HG02870 (cell line): ENCODE data around the gene CENPVL1.
"Not testable (repeated sequence)": the region's sequence is repeated elsewhere in the genome, so short reads cannot be mapped to it uniquely, and the experiment has no call there.

ENCODE experiments used
- ATAC-seq: cut with Tn5 transposase; IDR thresholded peaks from one replicate; pipeline ENCODE4 v1.9.1; 2021; ENCODE audit warnings: mild to moderate bottlenecking, moderate library complexity; ENCODE audit not compliant: unreplicated experiment

CENPVL1 gene

DNA sequence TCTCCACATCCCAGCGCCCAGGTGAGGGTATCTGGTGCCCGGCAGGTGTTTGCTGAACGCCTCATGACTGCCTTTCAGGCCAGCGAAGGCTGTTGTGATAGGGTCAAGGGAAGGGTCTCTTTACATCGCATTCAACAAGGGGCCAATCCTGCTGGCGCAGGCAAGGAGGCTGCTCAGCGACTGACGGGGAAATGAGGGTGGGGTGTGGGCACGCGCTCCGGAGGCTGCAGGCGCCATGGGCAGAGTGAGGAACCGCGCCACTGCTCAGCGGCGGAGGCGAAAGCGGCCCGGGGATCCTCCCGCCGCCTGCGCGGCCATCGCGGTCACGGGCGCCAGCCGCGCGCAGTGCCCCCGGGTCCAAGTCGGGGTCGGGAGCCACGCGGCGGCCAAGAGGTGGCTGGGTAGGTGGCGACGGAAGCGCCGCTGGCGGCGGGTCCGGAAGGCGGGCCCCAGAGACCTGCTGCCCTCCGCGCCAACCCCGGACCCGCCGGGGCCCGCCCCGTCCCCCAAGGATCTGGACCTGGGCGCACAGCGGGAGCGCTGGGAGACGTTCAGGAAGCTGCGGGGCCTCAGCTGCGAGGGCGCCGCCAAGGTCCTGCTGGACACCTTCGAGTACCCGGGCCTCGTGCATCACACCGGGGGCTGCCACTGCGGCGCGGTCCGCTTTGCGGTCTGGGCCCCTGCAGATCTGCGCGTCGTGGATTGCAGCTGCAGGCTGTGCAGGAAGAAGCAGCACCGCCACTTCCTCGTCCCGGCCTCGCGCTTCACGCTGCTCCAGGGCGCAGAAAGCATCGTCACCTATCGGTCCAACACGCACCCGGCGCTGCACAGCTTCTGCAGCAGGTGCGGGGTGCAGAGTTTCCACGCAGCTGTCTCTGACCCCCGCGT, at the start of gene CENPVL1:
Gene CENPVL1, plus strand, starts transcription at position 236 of the 888 bp plus-strand sequence. Its CDS starts 0 bp downstream, at position 236.
- not testable (repeated sequence) for ATAC-seq

DNA sequence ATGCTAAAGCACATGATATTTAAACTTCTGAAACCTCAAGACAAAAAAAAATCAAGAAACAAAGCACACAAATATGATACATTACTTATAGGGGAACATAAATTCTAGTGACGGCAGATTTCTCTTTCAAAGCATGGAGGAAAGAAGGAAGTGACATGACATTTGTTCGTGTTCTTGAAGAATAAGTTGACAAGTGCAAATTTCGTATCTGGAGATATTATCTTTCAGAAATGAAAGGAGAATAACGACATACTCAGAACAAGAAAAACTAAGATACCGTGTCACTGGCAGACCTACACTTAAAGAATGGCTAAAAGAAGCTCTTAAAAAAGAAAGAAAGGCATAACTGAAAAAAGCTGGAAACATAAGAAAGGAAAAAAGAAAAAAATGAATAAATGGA, 44.3 kb upstream of the CENPVL1 start:
- no peak for ATAC-seq

DNA sequence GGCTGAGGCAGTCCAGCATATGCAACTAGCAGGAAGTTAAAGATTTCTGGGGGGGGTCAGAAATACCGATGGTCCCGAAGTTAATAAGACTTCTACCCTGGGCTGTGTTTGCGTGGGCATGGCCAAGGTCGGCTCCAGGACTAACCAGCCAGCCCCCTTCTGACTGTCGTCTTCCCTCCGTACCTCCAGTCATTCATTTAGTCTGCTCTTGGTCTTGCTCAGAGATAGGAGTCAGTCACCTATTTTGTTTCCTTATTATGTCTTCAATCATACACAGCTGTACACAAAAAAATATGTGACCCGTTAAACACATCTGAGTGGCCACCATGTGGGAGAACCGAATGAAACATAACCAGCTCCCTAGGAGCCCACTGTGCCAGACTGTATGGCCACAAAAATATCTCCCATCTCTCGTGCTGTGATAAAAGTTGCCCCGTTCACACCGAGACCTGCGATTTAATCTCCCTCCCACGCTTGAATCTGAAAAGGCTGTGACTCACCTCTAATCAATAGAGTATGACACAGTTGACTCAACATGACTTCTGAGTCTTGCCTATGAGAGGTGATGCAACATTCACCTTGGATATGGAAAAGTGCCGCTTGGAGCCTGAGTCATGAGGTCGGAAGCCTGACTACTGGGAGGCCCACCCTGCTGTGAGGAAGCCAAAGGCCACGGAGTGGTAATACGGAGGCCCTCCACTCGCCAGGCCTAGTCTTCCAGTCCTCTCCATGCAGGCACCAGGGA, 30.5 kb upstream of the CENPVL1 start:
- not testable (repeated sequence) for ATAC-seq

DNA sequence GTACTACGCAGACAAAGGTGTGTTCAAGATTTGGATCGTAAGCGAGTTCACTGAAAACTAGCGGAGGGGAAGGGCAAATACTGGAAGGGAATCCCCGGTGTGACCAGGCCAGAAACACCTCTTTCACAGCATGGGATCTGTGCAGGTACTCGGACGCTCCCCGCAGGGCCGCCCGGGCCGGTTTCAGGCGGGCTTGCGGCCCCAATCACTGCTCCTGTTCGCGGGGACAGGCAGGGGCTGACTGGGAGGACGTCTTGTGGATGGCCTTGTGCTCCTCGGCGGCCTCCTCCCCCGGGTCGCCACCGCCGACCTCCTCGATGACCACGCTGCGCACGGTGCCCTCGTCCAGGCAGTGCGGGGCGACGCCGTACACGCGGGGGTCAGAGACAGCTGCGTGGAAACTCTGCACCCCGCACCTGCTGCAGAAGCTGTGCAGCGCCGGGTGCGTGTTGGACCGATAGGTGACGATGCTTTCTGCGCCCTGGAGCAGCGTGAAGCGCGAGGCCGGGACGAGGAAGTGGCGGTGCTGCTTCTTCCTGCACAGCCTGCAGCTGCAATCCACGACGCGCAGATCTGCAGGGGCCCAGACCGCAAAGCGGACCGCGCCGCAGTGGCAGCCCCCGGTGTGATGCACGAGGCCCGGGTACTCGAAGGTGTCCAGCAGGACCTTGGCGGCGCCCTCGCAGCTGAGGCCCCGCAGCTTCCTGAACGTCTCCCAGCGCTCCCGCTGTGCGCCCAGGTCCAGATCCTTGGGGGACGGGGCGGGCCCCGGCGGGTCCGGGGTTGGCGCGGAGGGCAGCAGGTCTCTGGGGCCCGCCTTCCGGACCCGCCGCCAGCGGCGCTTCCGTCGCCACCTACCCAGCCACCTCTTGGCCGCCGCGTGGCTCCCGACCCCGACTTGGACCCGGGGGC, 28.2 kb upstream of the CENPVL1 start:
- ATAC-seq, result not testable (repeated sequence)

DNA sequence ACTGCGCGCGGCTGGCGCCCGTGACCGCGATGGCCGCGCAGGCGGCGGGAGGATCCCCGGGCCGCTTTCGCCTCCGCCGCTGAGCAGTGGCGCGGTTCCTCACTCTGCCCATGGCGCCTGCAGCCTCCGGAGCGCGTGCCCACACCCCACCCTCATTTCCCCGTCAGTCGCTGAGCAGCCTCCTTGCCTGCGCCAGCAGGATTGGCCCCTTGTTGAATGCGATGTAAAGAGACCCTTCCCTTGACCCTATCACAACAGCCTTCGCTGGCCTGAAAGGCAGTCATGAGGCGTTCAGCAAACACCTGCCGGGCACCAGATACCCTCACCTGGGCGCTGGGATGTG, 27.6 kb upstream of the CENPVL1 start, which contains the start of gene CENPVL2:
Gene CENPVL2, minus strand, starts transcription at position 112 of the 343 bp plus-strand sequence. Its CDS starts 0 bp downstream, at position 112.
- not testable (repeated sequence) for ATAC-seq

DNA sequence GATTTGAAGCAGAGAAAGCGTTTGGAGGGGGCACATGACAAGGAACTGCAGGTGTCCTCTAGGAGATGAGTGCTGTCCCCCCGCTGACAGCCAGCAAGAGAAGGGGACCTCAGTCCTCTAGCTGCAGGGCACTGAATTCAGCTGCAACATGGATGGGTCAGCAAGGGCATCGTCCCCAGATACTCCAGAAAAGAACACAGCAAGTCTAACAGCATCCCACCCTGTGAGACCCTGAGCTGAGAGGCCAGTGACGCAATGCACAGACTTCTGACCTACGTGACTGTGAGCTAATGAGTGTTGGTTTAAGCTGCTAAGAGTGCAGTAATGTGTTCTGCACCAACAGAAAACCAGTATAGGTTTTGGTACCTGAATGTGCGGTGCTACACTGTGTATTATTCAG, 16.1 kb upstream of the CENPVL1 start:
- ATAC-seq, result no peak

DNA sequence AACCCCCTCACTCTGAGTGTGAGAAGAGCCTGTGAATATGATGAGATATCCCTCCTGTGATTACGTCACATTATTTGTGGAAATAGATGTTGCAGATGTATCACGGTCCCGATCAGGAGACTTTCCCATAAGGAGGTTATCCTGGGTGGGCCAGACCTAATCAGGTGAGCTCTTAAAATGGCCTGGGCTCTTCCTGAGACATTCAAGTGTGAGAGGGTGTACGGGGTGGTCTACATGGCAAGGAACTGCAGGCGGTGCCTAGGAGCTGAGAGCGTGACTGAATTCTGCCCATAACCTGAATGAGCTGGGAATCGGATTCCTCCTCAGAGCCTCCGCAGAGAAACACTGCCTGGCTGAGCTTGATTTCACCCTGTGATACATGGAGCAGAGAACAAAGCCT, 12.9 kb upstream of the CENPVL1 start:
- ATAC-seq, result no peak

DNA sequence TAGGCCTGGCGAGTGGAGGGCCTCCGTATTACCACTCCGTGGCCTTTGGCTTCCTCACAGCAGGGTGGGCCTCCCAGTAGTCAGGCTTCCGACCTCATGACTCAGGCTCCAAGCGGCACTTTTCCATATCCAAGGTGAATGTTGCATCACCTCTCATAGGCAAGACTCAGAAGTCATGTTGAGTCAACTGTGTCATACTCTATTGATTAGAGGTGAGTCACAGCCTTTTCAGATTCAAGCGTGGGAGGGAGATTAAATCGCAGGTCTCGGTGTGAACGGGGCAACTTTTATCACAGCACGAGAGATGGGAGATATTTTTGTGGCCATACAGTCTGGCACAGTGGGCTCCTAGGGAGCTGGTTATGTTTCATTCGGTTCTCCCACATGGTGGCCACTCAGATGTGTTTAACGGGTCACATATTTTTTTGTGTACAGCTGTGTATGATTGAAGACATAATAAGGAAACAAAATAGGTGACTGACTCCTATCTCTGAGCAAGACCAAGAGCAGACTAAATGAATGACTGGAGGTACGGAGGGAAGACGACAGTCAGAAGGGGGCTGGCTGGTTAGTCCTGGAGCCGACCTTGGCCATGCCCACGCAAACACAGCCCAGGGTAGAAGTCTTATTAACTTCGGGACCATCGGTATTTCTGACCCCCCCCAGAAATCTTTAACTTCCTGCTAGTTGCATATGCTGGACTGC, 2.8 kb downstream of the CENPVL1 start:
- not testable (repeated sequence) for ATAC-seq

DNA sequence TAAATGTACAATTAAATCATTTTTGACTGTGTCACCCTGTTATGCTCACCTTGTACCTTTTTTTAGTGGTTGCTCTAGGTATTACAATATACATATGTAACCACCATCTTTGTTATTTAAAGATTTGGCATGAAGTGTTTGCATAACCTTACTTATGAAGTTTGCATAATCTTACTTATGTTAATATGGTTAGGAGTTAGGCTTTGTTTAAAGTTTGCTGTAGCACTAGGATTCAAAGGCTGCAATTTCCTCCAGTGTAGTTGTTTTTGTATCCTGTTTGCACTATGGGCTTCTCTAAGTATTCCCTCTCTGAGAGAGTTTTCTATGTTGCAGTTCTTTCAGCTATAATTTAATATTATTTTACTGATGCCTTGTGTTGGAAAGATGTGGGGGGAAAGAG, 17.9 kb downstream of the CENPVL1 start:
- no peak for ATAC-seq

DNA sequence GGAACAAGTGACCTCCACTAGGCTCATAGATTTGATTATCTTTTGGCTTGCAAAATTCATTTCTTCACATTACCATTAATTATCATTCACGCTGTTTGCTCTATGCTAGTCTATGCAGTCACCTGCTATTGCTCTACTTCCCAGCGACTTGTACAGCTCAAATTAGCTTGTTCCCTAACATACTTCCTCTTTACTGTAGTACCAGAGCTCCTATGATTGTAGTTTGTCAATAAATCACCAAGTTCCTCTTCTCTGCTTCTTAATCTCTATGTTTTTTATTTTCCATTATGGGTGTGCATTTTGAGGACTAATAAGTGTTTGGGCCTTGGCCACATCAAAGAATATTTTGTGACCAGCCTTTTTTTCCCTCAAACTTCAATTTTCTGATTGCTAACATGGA, 26.8 kb downstream of the CENPVL1 start:
- ATAC-seq, result no peak

DNA sequence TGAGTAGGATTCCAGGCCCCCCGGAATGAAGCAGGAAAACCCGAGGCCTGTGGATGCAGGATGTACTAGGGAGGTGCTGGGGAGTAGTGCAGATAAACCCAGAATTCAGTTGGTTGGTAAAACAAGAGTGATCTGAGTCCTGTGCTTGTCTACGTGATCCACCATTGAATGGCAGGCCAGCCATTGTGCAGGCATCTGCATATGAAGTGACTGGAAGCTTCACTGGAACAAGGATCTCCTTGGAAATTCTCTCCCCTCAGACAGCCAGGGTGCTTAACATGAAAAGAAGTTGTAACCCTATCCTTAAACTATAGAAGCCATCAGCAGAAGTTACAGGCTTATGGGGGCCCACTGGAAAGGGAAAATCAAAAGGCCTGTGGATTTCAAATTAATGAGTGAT, 32.3 kb downstream of the CENPVL1 start:
- no peak for ATAC-seq

DNA sequence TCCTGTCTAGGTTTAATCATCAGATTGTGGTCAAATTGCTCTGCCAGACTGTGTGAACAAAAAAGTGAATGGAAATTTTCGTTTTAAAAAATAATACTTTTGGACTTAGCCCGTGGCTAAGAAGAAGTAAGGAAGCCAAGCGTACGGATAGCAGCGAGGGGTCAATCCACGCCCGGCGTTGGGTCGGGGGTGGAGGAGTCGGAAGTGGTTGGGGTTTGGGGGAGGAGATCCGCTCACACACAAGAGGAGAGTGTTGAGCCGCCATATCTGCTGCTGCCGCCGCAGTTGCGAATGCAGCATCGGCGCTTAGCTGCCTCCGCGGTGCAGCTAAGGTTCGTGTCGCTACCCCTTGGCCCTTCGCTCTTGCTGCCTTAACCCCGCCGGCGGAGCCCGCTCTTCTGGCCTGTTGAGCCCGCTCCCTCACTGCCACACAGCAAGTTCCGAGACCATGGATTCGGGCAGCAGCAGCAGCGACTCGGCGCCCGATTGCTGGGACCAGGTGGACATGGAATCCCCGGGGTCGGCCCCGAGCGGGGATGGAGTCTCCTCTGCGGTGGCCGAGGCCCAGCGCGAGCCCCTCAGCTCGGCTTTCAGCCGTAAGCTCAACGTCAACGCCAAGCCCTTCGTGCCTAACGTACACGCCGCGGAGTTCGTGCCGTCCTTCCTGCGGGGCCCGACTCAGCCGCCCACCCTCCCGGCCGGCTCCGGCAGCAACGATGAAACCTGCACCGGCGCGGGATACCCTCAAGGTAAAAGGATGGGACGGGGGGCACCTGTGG, 33.1 kb downstream of the CENPVL1 start, which contains the start of gene GSPT2:
Gene GSPT2, plus strand, starts transcription at position 264 of the 779 bp plus-strand sequence. Its CDS starts 185 bp downstream, at position 449.
- ATAC-seq, result peak; percentile 85

DNA sequence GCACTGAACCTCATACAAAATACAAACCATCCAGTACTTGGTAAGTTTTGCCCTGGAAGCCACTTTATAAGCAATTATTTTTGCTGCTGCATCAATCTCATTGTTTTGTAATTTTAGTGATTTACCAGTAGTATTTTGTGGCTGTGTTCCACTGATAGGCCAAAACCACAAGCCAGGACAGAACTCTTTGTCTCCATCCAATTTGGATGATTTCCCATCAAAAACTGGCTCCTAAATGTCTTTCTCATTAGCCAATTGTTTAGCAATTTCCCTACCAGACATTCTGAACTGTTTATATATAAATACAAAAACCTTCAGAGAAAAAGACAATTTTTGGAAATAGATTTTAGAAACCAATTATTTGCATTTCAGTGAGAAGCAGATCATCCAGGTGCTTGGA, 37.4 kb downstream of the CENPVL1 start:
- no peak for ATAC-seq

DNA sequence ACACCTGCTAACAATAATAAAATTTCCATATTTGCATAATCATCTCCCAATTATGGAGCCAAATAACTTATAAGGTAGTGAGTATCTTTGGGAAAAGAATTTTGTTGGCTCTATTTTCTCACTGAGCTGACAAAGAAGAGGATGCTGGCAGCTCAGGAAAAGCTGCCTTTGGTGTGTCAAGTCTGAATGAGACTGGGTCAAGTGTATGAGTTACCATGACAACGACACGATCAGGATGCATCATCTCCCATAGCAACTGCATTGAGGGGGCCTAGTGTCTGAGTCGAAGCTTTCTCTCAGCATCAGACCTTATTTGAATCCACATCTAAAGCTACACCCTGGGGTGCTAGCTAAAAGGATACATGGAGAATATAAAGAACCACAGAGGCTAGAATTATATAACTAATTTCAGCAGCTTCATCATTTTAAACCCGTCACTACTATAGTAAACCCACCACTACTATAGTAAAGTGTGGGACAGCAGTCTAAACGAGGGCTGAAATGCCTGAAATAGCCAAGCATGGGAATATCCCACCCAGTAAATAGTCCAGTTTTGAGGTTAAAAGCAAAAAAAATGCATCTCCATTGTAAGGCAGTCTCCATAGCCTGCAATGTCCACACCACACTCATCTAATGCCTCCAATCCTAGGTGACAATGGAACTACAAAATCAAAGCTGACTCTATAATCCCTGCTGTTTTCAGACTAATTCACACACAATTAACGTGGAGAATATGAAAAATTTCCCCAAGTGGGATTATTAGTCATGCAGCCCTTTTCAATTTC, 48.9 kb downstream of the CENPVL1 start:
- ATAC-seq, result no peak

DNA sequence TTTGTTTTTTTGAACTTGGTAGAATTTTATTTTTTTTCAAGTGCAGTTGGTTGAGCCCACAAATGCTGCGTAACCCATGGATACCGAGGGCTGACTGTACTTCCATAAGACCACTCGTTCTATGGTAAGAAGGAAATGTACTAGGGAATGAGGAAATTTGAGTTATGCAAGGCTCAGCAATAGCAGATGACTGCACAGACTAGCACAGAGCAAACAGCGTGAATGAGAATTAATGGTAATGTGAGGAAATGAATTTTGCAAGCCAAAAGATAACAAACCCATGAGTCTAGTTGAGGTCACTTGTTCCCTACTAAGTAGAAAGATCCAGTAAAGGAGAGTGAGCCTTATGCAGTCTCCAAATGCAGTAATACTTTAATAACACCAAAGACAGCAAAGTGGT, 50.3 kb downstream of the CENPVL1 start:
- ATAC-seq, result no peak
